Measurements from ENCODE around the gene OR12D3. TPM values are rescaled to one million over a fixed set of nuclear protein-coding genes. Genes with fewer than 3 reads are reported as not detected.

The OR12D3 gene, protein sequence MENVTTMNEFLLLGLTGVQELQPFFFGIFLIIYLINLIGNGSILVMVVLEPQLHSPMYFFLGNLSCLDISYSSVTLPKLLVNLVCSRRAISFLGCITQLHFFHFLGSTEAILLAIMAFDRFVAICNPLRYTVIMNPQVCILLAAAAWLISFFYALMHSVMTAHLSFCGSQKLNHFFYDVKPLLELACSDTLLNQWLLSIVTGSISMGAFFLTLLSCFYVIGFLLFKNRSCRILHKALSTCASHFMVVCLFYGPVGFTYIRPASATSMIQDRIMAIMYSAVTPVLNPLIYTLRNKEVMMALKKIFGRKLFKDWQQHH
- not detected for total RNA-seq

DNA sequence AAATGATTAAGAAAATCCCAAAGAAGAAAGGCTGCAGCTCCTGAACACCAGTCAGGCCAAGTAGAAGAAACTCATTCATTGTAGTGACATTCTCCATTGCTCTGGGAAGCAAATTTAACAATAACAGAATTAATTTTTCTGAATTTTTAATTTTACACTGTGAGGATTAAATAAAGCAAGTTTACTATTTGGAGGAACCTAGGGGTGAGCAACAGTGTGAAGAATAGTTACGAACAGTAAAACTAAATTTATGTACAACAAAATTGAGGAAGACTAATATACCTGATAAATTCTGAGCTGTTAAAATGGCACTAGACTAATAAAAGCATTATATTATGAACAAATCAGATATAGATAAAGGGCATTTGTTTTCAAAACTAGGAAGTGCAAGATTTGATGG lies at the start of gene OR12D3:
Gene OR12D3 (minus strand): TSS at position 101 of the 400 bp plus-strand sequence. CDS start 4 bp downstream, at position 97.

DNA sequence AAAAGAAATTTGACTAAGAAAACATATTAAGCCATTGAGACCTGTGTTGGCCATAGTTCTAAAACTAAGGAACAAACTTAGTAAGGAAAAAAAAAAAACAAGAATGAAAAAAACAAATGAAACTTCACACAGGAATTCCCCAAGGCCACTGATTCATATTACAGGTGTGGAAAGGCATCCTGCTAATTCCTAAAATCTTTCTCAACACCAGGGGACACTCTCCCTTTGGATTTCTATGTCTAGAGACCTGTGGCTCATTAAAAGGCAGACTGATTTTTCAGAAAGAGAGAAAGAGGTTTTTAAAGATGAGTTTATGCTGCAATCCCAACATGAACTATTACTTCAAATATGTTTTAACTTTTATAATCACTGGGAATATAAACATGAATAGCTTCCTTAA lies 39.5 kb upstream of the OR12D3 start, which contains the start of gene OR12D1:
Gene OR12D1 (plus strand): TSS at position 341 of the 400 bp plus-strand sequence.

DNA sequence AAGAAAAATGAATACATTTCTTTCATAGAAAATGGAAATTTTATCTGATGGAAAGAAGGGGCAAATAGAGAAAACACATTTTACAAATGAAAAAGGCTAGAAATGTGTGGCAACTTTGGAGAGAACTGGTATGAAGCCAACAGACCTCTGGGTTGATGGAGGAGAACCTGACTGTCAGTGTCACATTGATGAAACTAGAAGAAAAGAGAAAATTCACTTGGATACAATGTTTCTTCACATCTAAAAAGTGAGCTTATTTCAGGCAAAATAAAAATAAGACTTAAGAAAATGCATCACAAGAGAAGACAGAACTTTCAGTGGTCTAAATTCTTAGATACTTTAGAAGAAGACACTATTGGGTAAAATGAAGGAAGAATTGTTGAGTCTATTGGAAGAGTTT lies 20.2 kb upstream of the OR12D3 start, which contains the start of gene OR12D2:
Gene OR12D2 (plus strand): TSS at position 301 of the 400 bp plus-strand sequence. CDS start 1,069 bp downstream, outside the sequence.

DNA sequence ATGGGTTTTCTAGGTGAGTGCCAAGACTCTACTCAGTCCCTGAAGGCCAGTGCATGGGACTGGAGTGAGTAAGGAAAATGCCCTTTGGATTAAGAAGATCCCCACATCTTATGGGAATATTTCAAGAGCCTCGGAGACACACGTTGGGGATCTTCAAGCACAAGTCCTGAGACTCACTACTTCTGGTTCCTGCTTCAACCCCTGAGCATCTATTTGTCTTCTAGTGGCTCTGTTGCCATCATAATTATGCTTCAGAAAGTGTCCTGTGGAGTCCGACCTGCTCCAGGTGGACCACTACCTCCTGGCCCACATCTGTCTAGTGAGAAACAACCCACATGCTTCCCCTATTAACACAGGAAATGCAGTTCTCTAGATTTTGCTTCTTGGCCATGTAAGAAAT lies 6.3 kb downstream of the OR12D3 start, which contains the start of gene OR5V1:
Gene OR5V1 (minus strand): TSS at position 101 of the 400 bp plus-strand sequence. CDS start 12,670 bp downstream, outside the sequence.

Other genes starting within 250 kb of the OR12D3 start
- not detected for gene OR2J2, start 204.4 kb downstream of the OR12D3 start, total RNA-seq
- not detected for gene OR14J1, start 73.6 kb downstream of the OR12D3 start, total RNA-seq
- gene OR5V1, start 6.4 kb downstream of the OR12D3 start, total RNA-seq: not detected
- gene OR12D2, start 20.3 kb upstream of the OR12D3 start, total RNA-seq: not detected
- not detected for gene OR12D1, start 39.6 kb upstream of the OR12D3 start, total RNA-seq
- gene OR10C1, start 64.0 kb upstream of the OR12D3 start, total RNA-seq: not detected
- not detected for gene OR11A1, start 81.8 kb upstream of the OR12D3 start, total RNA-seq
- gene OR2H1, start 81.9 kb upstream of the OR12D3 start, total RNA-seq: not detected
- 0.33 TPM for gene MAS1L, start 112.7 kb upstream of the OR12D3 start, total RNA-seq
- not detected for gene UBD, start 184.4 kb upstream of the OR12D3 start, total RNA-seq
- not detected for gene OR2H2, start 209.8 kb upstream of the OR12D3 start, total RNA-seq

Measured in camera-type eye (tissue), 1 donor.